Gastroesophageal sphincter (tissue), 4 donors: ENCODE data around the gene ATP5ME. TPM values are rescaled to one million over a fixed set of nuclear protein-coding genes. Genes with fewer than 3 reads are reported as not detected.

Experiments
- ATAC-seq: fragments of 150-250 bp; one replicate; pipeline ENCODE4 v1.9.1; 2016; ENCODE audit warnings: mild to moderate bottlenecking, moderate library complexity
- H3K27ac ChIP-seq, 4 donors: fragments of 200-600 bp; sonication (generic) in 3 of 4; 1 replicate in 3 of 4; 2 replicates in 1 of 4; pipeline ENCODE4 v1.5.1; 2016 to 2019
- H3K27me3 ChIP-seq: fragments of 200-600 bp; sonication (generic); one replicate; pipeline ENCODE4 v1.5.1; 2019
- H3K36me3 ChIP-seq, 2 donors: fragments of 200-600 bp; sonication (generic); one replicate each; pipeline ENCODE4 v1.5.1; 2019; ENCODE audit warnings: control low read depth in 1 of 2
- H3K4me1 ChIP-seq, 3 donors: fragments of 200-600 bp; sonication (generic); 1 replicate in 2 of 3; 2 replicates in 1 of 3; pipeline ENCODE4 v1.5.1; 2016 to 2019; ENCODE audit warnings: control low read depth in 2 of 3
- H3K4me3 ChIP-seq, 2 donors: fragments of 200-600 bp; sonication (generic); one replicate each; pipeline ENCODE4 v1.5.1; 2019; ENCODE audit warnings: mild to moderate bottlenecking in 1 of 2, moderate library complexity in 1 of 2
- H3K9me3 ChIP-seq, 3 donors: fragments of 200-600 bp; sonication (generic); one replicate each; pipeline ENCODE4 v1.5.1; 2017 to 2019; ENCODE audit warnings: control low read depth in 2 of 3
- EP300 ChIP-seq: sonication (generic); formaldehyde crosslinking; IDR thresholded peaks from one replicate; pipeline ENCODE4 v1.6.1; 2017; ENCODE audit warnings: antibody characterized with exemption, mild to moderate bottlenecking
- POLR2A ChIP-seq, 2 donors: fragments of 450-650 bp; IDR thresholded peaks; one replicate each; pipeline ENCODE4 v1.6.1; 2017; ENCODE audit warnings: antibody characterized with exemption in 2 of 2, mild to moderate bottlenecking in 2 of 2, moderate library complexity in 1 of 2
- POLR2AphosphoS5 ChIP-seq: sonication (generic); formaldehyde crosslinking; IDR thresholded peaks from one replicate; pipeline ENCODE4 v1.6.1; 2017; ENCODE audit warnings: antibody characterized with exemption
- WGBS, 2 donors: methylation state at CpG; one replicate each; pipeline ENCODE4 v1.1.5; 2018; ENCODE audit warnings: low coverage in 1 of 2; 5-methylcytosine and 5-hydroxymethylcytosine counted together
- total RNA-seq, 4 donors: library from RNA; depleted of rRNA; stranded (reverse); fragments of >200 nt; gene quantifications; one replicate each; pipeline ENCODE4 v1.1.0, GENCODE V29; 2016
- TF ChIP-seq, protein P1 (sequence below), 4 experiments: fragments of 200-600 bp in 2 of 4; fragments of 450-650 bp in 2 of 4; sonication (generic) in 1 of 4; IDR thresholded peaks; one replicate each; pipeline ENCODE4 v1.5.1; 2017 to 2019; ENCODE audit warnings: antibody characterized with exemption in 4 of 4, mild to moderate bottlenecking in 2 of 4, moderate library complexity in 2 of 4

ATP5ME gene
- total RNA-seq, 4 donors from 2014 or later: 56.9 to 116 (median 106) TPM

- ATAC-seq: no peak
- no peaks in the 10 kb centered on the region for H3K36me3 ChIP-seq
- H3K4me1 ChIP-seq: no peaks in the 10 kb centered on the region
- H3K27me3 ChIP-seq: peaks cover 71% of the 10 kb centered on the region
- no peak overlapping the region for H3K27ac ChIP-seq
- H3K9me3 ChIP-seq: no peaks in the 10 kb centered on the region
- TF ChIP-seq EP300 (no peak), POLR2A (IDR thresholded peaks at IDR 0.05) (no peak), POLR2AphosphoS5 (no peak)
- TF ChIP-seq, protein P1, sequence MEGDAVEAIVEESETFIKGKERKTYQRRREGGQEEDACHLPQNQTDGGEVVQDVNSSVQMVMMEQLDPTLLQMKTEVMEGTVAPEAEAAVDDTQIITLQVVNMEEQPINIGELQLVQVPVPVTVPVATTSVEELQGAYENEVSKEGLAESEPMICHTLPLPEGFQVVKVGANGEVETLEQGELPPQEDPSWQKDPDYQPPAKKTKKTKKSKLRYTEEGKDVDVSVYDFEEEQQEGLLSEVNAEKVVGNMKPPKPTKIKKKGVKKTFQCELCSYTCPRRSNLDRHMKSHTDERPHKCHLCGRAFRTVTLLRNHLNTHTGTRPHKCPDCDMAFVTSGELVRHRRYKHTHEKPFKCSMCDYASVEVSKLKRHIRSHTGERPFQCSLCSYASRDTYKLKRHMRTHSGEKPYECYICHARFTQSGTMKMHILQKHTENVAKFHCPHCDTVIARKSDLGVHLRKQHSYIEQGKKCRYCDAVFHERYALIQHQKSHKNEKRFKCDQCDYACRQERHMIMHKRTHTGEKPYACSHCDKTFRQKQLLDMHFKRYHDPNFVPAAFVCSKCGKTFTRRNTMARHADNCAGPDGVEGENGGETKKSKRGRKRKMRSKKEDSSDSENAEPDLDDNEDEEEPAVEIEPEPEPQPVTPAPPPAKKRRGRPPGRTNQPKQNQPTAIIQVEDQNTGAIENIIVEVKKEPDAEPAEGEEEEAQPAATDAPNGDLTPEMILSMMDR (IDR thresholded peaks at IDR 0.05): no peak
- 51% methylated on average over 7 of the region's 29 CpGs; no CpG with 5 or more reads in 1 of the 2 donors for WGBS, 2 donors
- H3K4me3 ChIP-seq: no peak overlapping the region
Measured at GRCh38 chr4:623914-624566, 50.0 kb downstream of the ATP5ME start.

GRCh38 chr4:622996-623913, 50.8 kb downstream of the ATP5ME start:
- H3K36me3 ChIP-seq: no peaks in the 10 kb centered on the region
- TF ChIP-seq POLR2AphosphoS5 (no peak), EP300 (no peak), POLR2A (IDR thresholded peaks at IDR 0.05) (no peak)
- TF ChIP-seq, protein P1 (IDR thresholded peaks at IDR 0.05): no peak
- ATAC-seq: no peak
- no peak overlapping the region for H3K4me3 ChIP-seq
- no peaks in the 10 kb centered on the region for H3K9me3 ChIP-seq
- H3K27me3 ChIP-seq: peaks cover 66% of the 10 kb centered on the region
- H3K27ac ChIP-seq: no peak overlapping the region
- no peaks in the 10 kb centered on the region for H3K4me1 ChIP-seq
- 80% methylated on average over 1 to 17 of the region's 24 CpGs for WGBS, 2 donors

Other genes with a start within 250 kb of the ATP5ME start
- 10 to 100 TPM; 10.2 to 25.2 (median 21.3) TPM for gene ZNF721, start 175.1 kb downstream of the ATP5ME start, total RNA-seq
- gene PIGG, start 175.1 kb downstream of the ATP5ME start, total RNA-seq: 10 to 100 TPM; 19.6 to 77.0 (median 42.9) TPM
- under 1 TPM in 1 of 4 donors, not detected in 3; 0.35 TPM for gene TMEM271, start 98.0 kb downstream of the ATP5ME start, total RNA-seq
- 1 to 10 TPM in 3 of 4 donors, under 1 TPM in 1; 0.81 to 5.5 (median 1.8) TPM for gene PDE6B, start 48.7 kb downstream of the ATP5ME start, total RNA-seq
- 10 to 100 TPM in 1 of 4 donors, 1 to 10 TPM in 3; 1.5 to 12.6 (median 3.8) TPM for gene MYL5, start 266 bp upstream of the ATP5ME start, total RNA-seq
- 1 to 10 TPM; 5.2 to 8.7 (median 7.8) TPM for gene SLC49A3, start 14.9 kb upstream of the ATP5ME start, total RNA-seq
- gene PCGF3, start 31.6 kb upstream of the ATP5ME start, total RNA-seq: 10 to 100 TPM; 24.4 to 46.5 (median 40.7) TPM
- gene CPLX1, start 151.9 kb upstream of the ATP5ME start, total RNA-seq: under 1 TPM in 3 of 4 donors, not detected in 1; 0.31 to 0.96 (median 0.54) TPM